RWPE2 (cell line): Measurements from ENCODE around the gene TRMT2B.

ENCODE experiments used
- ATAC-seq: fragments of 200-7000 bp; cut with Tn5 transposase; 3 replicates; pipeline ENCODE4 v1.9.1; 2021; ENCODE audit warnings: low read depth
- DNase-seq: peaks from one replicate; pipeline ENCODE4 v3.0.0-alpha.2; 2020; ENCODE audit warnings: low spot score
- H3K27ac ChIP-seq: fragments of 450-650 bp; 2 replicates; pipeline ENCODE4 v1.5.1; 2017; ENCODE audit warnings: mild to moderate bottlenecking; ENCODE audit not compliant: poor library complexity, severe bottlenecking
- H3K27me3 ChIP-seq: fragments of 250-450 bp; sonication (Bioruptor Pico); 2 replicates; pipeline ENCODE4 v1.5.1; 2021; ENCODE audit warnings: mild to moderate bottlenecking, moderate library complexity; ENCODE audit not compliant: insufficient read depth, poor library complexity, severe bottlenecking
- H3K36me3 ChIP-seq: fragments of 250-450 bp; sonication (Bioruptor Pico); 2 replicates; pipeline ENCODE4 v1.5.1; 2020; ENCODE audit warnings: low read depth, mild to moderate bottlenecking, moderate library complexity
- H3K4me1 ChIP-seq: fragments of 250-450 bp; sonication (Bioruptor Pico); 2 replicates; pipeline ENCODE4 v1.5.1; 2021; ENCODE audit warnings: mild to moderate bottlenecking, moderate library complexity; ENCODE audit not compliant: insufficient read depth, poor library complexity, severe bottlenecking
- H3K4me3 ChIP-seq: fragments of 250-450 bp; sonication (Bioruptor Pico); 2 replicates; pipeline ENCODE4 v1.5.1; 2021; ENCODE audit warnings: mild to moderate bottlenecking, moderate library complexity; ENCODE audit not compliant: severe bottlenecking
- H3K9me3 ChIP-seq: fragments of 250-450 bp; sonication (Bioruptor Pico); 2 replicates; pipeline ENCODE4 v1.5.1; 2021; ENCODE audit warnings: mild to moderate bottlenecking, moderate library complexity; ENCODE audit not compliant: severe bottlenecking
- CTCF ChIP-seq: fragments of 450-650 bp; IDR thresholded peaks from one replicate; pipeline ENCODE4 v1.5.1; 2017; ENCODE audit warnings: mild to moderate bottlenecking, moderate library complexity; ENCODE audit not compliant: poor library complexity, severe bottlenecking

The TRMT2B gene

GRCh38 chrX:101080326-101081124, 28.6 kb upstream of the TRMT2B start:
- Histone ChIP-seq H3K4me1 (no peaks in the 10 kb centered on the region), H3K9me3 (no peaks in the 10 kb centered on the region), H3K27ac (no peak overlapping the region), H3K4me3 (no peak overlapping the region), H3K36me3 (no peaks in the 10 kb centered on the region), H3K27me3 (no peaks in the 10 kb centered on the region)
- DNase-seq, result no peak
- ATAC-seq, result no peak
- TF ChIP-seq CTCF, result no peak

- no peak for TF ChIP-seq CTCF
Observed at GRCh38 chrX:101079736-101080270, 27.9 kb upstream of the TRMT2B start.

GRCh38 chrX:101078716-101079598, 27.0 kb upstream of the TRMT2B start, which contains the start of gene TMEM35A:
TMEM35A (plus strand) TSS chrX:101078879; CDS start chrX:101079003, 124 bp downstream.
- DNase-seq, result no peak
- H3K9me3 ChIP-seq, result no peaks in the 10 kb centered on the region
- no peak within 1 kb of the TSS for H3K27ac ChIP-seq
- TF ChIP-seq CTCF, result no peak
- H3K36me3 ChIP-seq, result no peaks in the 10 kb centered on the region
- ATAC-seq, result no peak
- H3K4me1 ChIP-seq, result no peaks in the 10 kb centered on the region
- no peaks in the 10 kb centered on the region for H3K27me3 ChIP-seq
- no peak within 1 kb of the TSS for H3K4me3 ChIP-seq

More at GRCh38 chrX:101079736-101080270, 27.9 kb upstream of the TRMT2B start:
- no peak overlapping the region for H3K27ac ChIP-seq
- H3K27me3 ChIP-seq, result no peaks in the 10 kb centered on the region
- H3K9me3 ChIP-seq, result no peaks in the 10 kb centered on the region
- no peak overlapping the region for H3K4me3 ChIP-seq
- no peaks in the 10 kb centered on the region for H3K36me3 ChIP-seq
- DNase-seq, result no peak
- no peak for ATAC-seq
- H3K4me1 ChIP-seq, result no peaks in the 10 kb centered on the region

GRCh38 chrX:101071582-101071981, 19.7 kb upstream of the TRMT2B start:
- H3K4me1 ChIP-seq, result no peaks in the 10 kb centered on the region
- no peak for TF ChIP-seq CTCF
- H3K4me3 ChIP-seq, result no peak overlapping the region
- DNase-seq (no peak), ATAC-seq (no peak)
- H3K9me3 ChIP-seq, result no peaks in the 10 kb centered on the region
- no peaks in the 10 kb centered on the region for H3K27me3 ChIP-seq
- H3K36me3 ChIP-seq, result no peaks in the 10 kb centered on the region
- H3K27ac ChIP-seq, result no peak overlapping the region
